Esophagus (tissue), 2 donors: ENCODE data around the gene MTMR3. TPM values are rescaled to one million over a fixed set of nuclear protein-coding genes. Genes with fewer than 3 reads are reported as not detected.
"Not testable (repeated sequence)": the region's sequence is repeated elsewhere in the genome, so short reads cannot be mapped to it uniquely, and the experiment has no call there.

Experiments used
- H3K27ac ChIP-seq, 2 donors: one replicate each; pipeline ENCODE4 v1.5.1; 2013; ENCODE audit warnings: low read depth in 2 of 2, mild to moderate bottlenecking in 2 of 2, inconsistent platforms in 1 of 2, low read length in 1 of 2, moderate library complexity in 1 of 2
- H3K27me3 ChIP-seq, 2 donors: one replicate each; pipeline ENCODE4 v1.6.1; 2013; ENCODE audit warnings: low read length in 2 of 2, control low read depth in 1 of 2, mild to moderate bottlenecking in 1 of 2; ENCODE audit not compliant: insufficient read depth in 2 of 2, control insufficient read depth in 1 of 2
- H3K36me3 ChIP-seq, 2 donors: one replicate each; pipeline ENCODE4 v1.6.1; 2013; ENCODE audit warnings: low read length in 1 of 2; ENCODE audit not compliant: control insufficient read depth in 2 of 2, insufficient read depth in 2 of 2
- H3K4me1 ChIP-seq, 2 donors: one replicate each; pipeline ENCODE4 v1.6.1; 2013; ENCODE audit warnings: low read length in 1 of 2; ENCODE audit not compliant: control insufficient read depth in 2 of 2, insufficient read depth in 2 of 2
- H3K4me3 ChIP-seq, 2 donors: one replicate each; pipeline ENCODE4 v1.5.1; 2013; ENCODE audit warnings: low read length in 2 of 2, mild to moderate bottlenecking in 2 of 2, low read depth in 1 of 2, moderate library complexity in 1 of 2
- H3K9me3 ChIP-seq, 2 donors: one replicate each; pipeline ENCODE4 v1.6.1; 2013; ENCODE audit warnings: mild to moderate bottlenecking in 2 of 2, low read depth in 1 of 2, low read length in 1 of 2, moderate library complexity in 1 of 2; ENCODE audit not compliant: control insufficient read depth in 2 of 2, insufficient read depth in 1 of 2
- WGBS, 2 donors: extraction: QIAGEN DNeasy Blood & Tissue Kit; methylation state at CpG; one replicate each; pipeline ENCODE4 v1.1.7; 2013; 5-methylcytosine and 5-hydroxymethylcytosine counted together
- polyA plus RNA-seq, 2 donors: library from polyadenylated mRNA; stranded (reverse); fragments of 200-250 nt; gene quantifications; one replicate each; pipeline ENCODE4 v1.2.3, GENCODE V29; 2013
- donor health status: healthy with polysubstance abuse.
- donor health status: Bipolar disorder and iron deficiency.

Gene MTMR3
- polyA plus RNA-seq, 2 donors, result 15.3 to 28.3 TPM

DNA sequence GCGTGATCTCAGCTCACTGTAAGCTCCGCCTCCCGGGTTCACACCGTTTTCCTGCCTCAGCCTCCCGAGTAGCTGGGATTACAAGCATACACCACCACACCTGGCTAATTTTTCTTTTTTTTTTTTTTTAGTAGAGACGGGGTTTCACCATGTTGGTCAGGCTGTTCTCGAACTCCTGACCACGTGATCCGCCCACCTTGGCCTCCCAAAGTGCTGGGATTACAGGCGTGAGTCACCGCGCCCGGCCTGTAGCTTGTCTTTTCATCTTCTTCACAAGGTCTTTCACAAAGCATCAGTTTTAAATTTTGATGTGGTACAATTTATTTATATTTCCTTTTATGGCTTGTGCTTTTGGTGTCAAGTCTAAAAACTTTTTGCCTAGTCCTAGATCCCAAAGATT is 17.4 kb upstream of the MTMR3 start:
- not testable (repeated sequence) for H3K27me3 ChIP-seq, H3K27ac ChIP-seq, H3K4me1 ChIP-seq, H3K4me3 ChIP-seq, H3K9me3 ChIP-seq, H3K36me3 ChIP-seq
- 88 to 91% methylated on average over 13 of the region's 13 CpGs for whole genome bisulfite sequencing, 2 donors

DNA sequence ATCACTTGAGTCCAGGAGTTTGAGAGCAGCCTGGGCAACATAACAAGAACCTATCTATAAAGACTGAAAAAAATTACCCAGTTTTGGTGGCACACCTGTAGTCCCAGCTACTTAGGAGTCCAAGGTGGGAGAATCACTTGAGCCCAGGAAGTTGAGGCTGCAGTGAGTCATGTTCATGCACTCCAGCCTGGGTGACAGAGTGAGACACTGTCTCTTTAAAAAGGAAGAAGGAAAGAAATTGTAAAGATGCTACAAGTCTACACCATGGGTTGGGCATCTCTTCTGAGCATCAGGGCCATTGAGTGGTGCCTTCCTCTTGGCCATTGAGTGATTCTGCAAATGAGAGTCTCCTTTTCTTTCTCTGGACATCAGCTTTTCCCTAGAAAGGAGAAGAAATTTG is 15.7 kb upstream of the MTMR3 start:
- Histone ChIP-seq H3K9me3 (no peaks in the 10 kb centered on the region), H3K4me3 (no peak overlapping the region), H3K4me1 (no peaks in the 10 kb centered on the region), H3K36me3 (no peaks in the 10 kb centered on the region), H3K27me3 (no peaks in the 10 kb centered on the region), H3K27ac (no peak overlapping the region)

DNA sequence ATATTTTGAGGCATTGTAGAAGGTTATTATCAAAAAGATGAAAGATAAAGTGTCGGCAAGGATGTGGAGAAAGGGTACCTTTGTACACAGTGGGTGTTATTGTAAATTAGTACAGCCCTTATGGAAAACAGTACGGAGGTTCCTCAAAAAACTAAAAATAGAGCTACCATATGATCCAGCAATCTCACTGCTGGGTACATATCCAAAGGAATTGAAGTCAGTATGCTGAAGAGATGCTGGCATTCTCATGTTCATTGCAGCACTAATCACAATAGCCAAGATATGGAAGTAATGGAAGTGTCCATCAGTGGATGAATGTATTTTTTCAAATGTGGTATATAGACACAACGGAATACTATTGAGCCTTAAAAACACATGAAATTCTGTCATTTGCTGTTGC is 15.1 kb upstream of the MTMR3 start:
- Histone ChIP-seq H3K36me3 (no peaks in the 10 kb centered on the region), H3K27me3 (no peaks in the 10 kb centered on the region), H3K27ac (no peak overlapping the region), H3K4me3 (no peak overlapping the region), H3K4me1 (no peaks in the 10 kb centered on the region), H3K9me3 (no peaks in the 10 kb centered on the region)
- WGBS, 2 donors, result 89 to 91% methylated on average over 3 of the region's 3 CpGs

DNA sequence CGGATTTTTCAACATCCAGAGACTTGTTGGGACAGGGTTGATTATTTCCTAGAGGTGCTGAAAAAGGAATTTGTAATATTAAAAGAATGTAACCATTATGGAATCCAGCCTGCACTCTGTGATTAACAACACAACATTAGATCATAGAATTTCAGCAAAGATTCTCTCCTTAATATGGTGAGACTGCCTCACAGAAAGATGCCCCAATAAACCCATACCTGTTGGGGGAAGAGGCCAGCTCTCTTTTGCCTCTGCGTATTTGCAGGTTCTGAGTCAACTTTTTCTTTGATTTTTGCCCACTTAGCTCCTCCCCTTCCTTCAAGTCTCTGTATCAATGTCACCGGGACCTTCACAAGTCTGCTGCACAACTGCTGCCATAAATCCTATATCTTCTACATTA is 12.4 kb upstream of the MTMR3 start:
- 50 to 68% methylated on average over 2 to 3 of the region's 3 CpGs for WGBS, 2 donors
- no peaks in the 10 kb centered on the region for H3K4me1 ChIP-seq
- H3K27me3 ChIP-seq, result no peaks in the 10 kb centered on the region
- H3K36me3 ChIP-seq, result no peaks in the 10 kb centered on the region
- H3K4me3 ChIP-seq, result no peak overlapping the region
- no peaks in the 10 kb centered on the region for H3K9me3 ChIP-seq
- no peak overlapping the region for H3K27ac ChIP-seq

DNA sequence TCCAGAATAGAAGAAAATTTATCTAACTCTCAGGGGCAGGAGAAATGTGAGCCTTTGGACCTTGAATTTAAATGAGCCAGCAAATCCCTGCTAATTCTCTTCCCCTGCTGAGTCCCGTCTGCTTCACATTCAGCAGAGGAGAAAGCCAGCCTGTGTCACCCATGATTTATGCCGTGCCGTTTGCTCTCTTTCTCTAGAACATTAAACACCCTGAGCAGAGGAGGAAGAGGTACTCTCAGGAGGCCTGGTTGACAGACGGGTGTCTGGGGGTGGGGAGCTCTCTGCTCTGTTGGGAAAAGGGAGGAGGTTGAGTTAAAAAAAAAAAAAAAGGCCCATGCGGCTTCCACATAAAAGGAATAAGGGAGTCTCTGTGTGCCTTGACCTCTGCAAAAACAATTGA is 11.3 kb upstream of the MTMR3 start:
- no peaks in the 10 kb centered on the region for H3K36me3 ChIP-seq
- no peak overlapping the region for H3K27ac ChIP-seq
- H3K27me3 ChIP-seq, result no peaks in the 10 kb centered on the region
- H3K4me3 ChIP-seq, result no peak overlapping the region
- H3K4me1 ChIP-seq, result no peaks in the 10 kb centered on the region
- WGBS, 2 donors, result 54 to 64% methylated on average over 5 of the region's 5 CpGs
- H3K9me3 ChIP-seq, result no peaks in the 10 kb centered on the region

DNA sequence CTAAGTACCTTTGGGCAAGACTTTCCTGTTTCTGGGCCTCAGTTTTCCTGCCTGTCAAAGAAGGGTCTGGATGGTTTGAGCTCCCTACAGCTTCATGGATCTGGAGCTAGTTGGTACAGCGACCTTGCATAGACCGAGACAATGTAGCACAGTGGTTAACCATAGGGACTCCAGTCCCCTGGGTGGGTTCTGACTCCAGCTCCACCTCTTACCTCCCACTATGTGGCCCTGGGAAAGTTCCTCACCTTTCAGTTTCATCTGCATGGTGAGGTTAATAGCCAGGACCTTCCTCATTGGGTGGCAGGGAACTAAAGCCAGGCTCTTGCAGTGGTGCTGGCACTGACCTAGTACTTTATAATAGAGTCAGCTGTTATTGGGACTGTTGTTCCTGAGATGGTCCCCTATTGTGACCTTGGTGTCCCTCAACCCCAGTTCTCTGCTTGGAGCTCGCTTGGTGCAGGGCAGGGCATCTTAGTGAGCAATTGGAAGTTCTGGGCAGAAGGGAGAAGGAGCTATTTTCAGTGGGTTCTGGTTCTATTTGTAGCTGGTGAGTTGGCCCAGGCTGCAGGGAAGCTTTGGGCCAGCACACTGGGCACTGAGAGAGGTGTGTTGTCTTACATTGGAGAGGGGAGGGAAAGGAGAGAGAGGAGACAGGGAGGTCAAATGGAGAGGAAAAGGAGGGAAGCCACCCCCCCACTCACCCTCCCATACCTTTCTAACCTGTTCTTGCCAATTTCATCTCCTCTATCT is 10.7 kb upstream of the MTMR3 start:
- no peaks in the 10 kb centered on the region for H3K36me3 ChIP-seq
- no peaks in the 10 kb centered on the region for H3K9me3 ChIP-seq
- WGBS, 2 donors, result 94 to 98% methylated on average over 3 of the region's 3 CpGs
- H3K27me3 ChIP-seq, result no peaks in the 10 kb centered on the region
- H3K27ac ChIP-seq, result no peak overlapping the region
- no peaks in the 10 kb centered on the region for H3K4me1 ChIP-seq
- no peak overlapping the region for H3K4me3 ChIP-seq

DNA sequence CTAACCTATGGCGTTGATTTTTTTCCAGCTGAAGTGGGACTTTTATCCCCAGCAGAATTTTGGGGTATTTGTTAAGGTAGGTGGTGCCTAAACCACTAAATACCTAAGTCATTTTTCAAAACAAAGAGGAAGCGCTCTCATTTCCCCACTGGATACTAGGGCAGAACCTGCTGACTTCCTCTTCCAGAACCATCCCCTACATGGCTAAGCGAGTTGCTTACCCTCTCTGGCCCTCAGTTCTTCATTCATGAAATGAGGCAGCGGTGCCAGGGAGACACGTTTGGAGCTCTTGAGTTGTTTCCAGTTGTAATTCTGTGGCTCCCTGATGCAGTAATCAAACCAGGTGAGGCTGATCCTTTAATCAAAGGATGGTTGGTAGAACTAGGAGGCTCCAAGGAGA is 10.0 kb upstream of the MTMR3 start:
- Histone ChIP-seq H3K4me1 (no peaks in the 10 kb centered on the region), H3K9me3 (no peaks in the 10 kb centered on the region), H3K36me3 (no peaks in the 10 kb centered on the region), H3K27me3 (no peaks in the 10 kb centered on the region), H3K27ac (no peak overlapping the region), H3K4me3 (no peak overlapping the region)
- 75 to 77% methylated on average over 5 of the region's 5 CpGs for WGBS, 2 donors

DNA sequence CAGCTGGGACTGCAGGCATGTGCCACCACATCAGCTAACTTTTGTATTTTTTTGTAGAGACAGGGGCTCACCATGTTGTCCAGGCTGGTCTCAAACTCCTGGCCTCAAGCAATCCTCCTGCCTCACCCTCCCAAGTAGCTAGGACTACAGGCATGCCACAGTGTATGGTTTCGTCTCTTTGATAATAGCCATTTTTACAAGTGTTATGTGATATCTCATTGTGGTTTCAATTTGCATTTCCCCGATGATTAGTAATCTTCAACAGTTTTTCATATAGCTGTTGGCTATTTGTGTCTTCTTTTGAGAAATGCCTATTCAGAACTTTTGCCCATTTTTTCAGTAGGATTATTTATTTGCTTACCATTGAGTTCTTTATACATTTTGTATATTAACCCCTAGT is 9.0 kb upstream of the MTMR3 start:
- Histone ChIP-seq H3K27ac (no peak overlapping the region), H3K36me3 (no peaks in the 10 kb centered on the region), H3K27me3 (no peaks in the 10 kb centered on the region), H3K9me3 (no peaks in the 10 kb centered on the region), H3K4me1 (no peaks in the 10 kb centered on the region), H3K4me3 (no peak overlapping the region)
- 81 to 82% methylated on average over 2 of the region's 2 CpGs for WGBS, 2 donors

DNA sequence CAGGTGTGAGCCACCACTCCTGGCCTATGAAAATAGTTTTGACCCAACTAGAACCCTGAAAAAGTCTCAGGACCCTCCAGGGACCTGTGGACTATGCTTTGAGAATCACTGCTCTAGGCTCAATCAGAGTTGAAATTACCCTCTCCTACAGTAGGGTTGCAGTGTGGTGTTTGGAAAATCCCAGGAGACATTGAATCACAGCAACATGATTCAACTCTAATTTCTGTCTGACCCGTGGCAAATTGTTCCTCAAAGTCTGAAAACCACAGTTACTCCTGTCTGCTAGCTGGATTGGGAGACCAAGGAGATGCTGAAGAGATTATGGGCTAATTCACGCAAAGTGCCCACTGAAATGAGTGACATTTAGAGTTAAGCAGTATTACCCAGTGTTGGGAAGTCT is 5.4 kb upstream of the MTMR3 start:
- Histone ChIP-seq H3K27me3 (no peaks in the 10 kb centered on the region), H3K36me3 (no peaks in the 10 kb centered on the region), H3K4me1 (no peaks in the 10 kb centered on the region), H3K9me3 (no peaks in the 10 kb centered on the region), H3K27ac (no peak overlapping the region), H3K4me3 (no peak overlapping the region)
- 69 to 73% methylated on average over 2 of the region's 2 CpGs for WGBS, 2 donors

DNA sequence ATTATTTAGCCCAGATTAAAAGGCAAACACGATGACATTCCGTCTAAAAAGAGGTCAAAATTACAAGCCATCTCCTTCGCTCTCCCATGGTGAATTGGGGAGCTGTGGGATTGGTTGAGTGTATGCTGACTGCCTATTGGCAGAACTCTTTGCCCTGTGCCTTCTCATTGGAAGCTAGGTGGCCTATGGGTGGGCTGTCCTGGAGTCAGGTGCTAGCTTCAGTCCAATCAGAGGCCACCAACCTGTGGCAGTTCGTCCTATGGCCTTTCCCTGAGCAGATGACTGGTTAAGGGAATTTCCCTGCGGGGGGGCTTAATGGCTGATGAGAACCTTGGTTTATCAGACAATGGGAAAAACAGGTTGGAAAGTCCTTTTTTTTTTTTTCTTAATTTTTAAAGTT is 3.2 kb upstream of the MTMR3 start:
- no peaks in the 10 kb centered on the region for H3K4me1 ChIP-seq
- H3K27ac ChIP-seq, result no peak overlapping the region
- H3K36me3 ChIP-seq, result no peaks in the 10 kb centered on the region
- H3K9me3 ChIP-seq, result no peaks in the 10 kb centered on the region
- 95 to 96% methylated on average over 5 of the region's 5 CpGs for whole genome bisulfite sequencing, 2 donors
- H3K4me3 ChIP-seq, result no peak overlapping the region
- no peaks in the 10 kb centered on the region for H3K27me3 ChIP-seq
